GM18526 (cell line): ENCODE data around the gene CEACAM16.

Experiments used
- POLR2A ChIP-seq: IDR thresholded peaks from 3 replicates; pipeline ENCODE4 v1.6.1; 2011; ENCODE audit not compliant: insufficient read length; ENCODE audit errors: extremely low read depth

CEACAM16 gene

GRCh38 chr19:44756089-44756562 is 57.2 kb downstream of the CEACAM16 start:
- TF ChIP-seq POLR2A: no peak

GRCh38 chr19:44757057-44757734 is 58.2 kb downstream of the CEACAM16 start:
- TF ChIP-seq POLR2A: no peak

- no peak for TF ChIP-seq POLR2A
These were observed 59.0 kb downstream of the CEACAM16 start for GRCh38 chr19:44757735-44758505.

GRCh38 chr19:44758596-44758995 is 59.6 kb downstream of the CEACAM16 start:
- no peak for TF ChIP-seq POLR2A

- no peak for TF ChIP-seq POLR2A
These were observed 60.3 kb downstream of the CEACAM16 start for GRCh38 chr19:44759083-44759804.
